GM12892 (cell line): ENCODE results near the gene USP48.

Source experiments
- POLR2A ChIP-seq: IDR thresholded peaks from 2 replicates; pipeline ENCODE4 v1.6.1; 2011; ENCODE audit warnings: low read depth, low read length, control low read depth
- POLR2AphosphoS5 ChIP-seq: IDR thresholded peaks from 2 replicates; pipeline ENCODE4 v1.6.1; 2011; ENCODE audit warnings: low read depth, low read length, control low read depth
- TAF1 ChIP-seq: IDR thresholded peaks from 2 replicates; pipeline ENCODE4 v1.6.1; 2011; ENCODE audit warnings: low read depth, mild to moderate bottlenecking, control low read depth, low read length, borderline replicate concordance

DNA sequence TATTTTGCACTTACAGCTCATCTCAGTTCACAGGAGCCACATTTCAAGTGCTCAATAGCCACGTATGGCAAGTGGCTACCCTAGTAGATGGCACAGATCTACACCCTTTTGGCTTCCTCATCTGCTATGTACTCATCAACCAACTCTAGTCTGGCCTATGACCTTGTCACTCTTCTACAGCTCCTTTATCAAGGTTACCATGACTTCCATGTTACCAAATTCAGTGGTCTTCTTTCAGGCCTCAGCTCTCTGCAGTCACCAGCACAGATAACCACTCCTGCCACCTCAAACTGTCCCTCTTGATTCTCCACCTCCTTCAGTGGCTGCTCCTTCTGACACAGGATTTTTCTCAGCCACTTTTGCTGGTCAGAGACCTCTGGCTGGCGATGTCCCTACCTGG lies 11.7 kb upstream of the USP48 start:
- TF ChIP-seq TAF1 (no peak), POLR2A (no peak), POLR2AphosphoS5 (no peak)
